Stomach (tissue), 4 donors: ENCODE measurements around the gene CFAP107.

ENCODE experiments used
- CTCF ChIP-seq, 7 experiments: fragments of 450-650 bp in 4 of 7; fragments of 200-600 bp in 3 of 7; sonication (generic) in 3 of 7; IDR thresholded peaks; one replicate each; pipeline ENCODE4 v1.5.1; 2016 to 2019; ENCODE audit warnings: antibody characterized with exemption in 7 of 7, control low read depth in 2 of 7, mild to moderate bottlenecking in 1 of 7
- EP300 ChIP-seq: sonication (generic); formaldehyde crosslinking; IDR thresholded peaks from one replicate; pipeline ENCODE4 v1.6.1; 2017; ENCODE audit warnings: antibody characterized with exemption
- POLR2A ChIP-seq, 4 donors: fragments of 450-650 bp; IDR thresholded peaks; one replicate each; pipeline ENCODE4 v1.6.1; 2016; ENCODE audit warnings: antibody characterized with exemption in 4 of 4, control low read depth in 2 of 4, mild to moderate bottlenecking in 1 of 4, moderate library complexity in 1 of 4
- POLR2AphosphoS5 ChIP-seq, 3 donors: sonication (generic); formaldehyde crosslinking; IDR thresholded peaks; one replicate each; pipeline ENCODE4 v1.6.1; 2016; ENCODE audit warnings: antibody characterized with exemption in 3 of 3

- no peak for TF ChIP-seq CTCF (IDR thresholded peaks at IDR 0.05)
- TF ChIP-seq POLR2A (IDR thresholded peaks at IDR 0.05) = no peak
- TF ChIP-seq POLR2AphosphoS5 (IDR thresholded peaks at IDR 0.05) = no peak
- no peak for TF ChIP-seq EP300
These were observed 23.4 kb upstream of the CFAP107 start for GRCh38 chr1:12722626-12723025.
